Brain microvascular endothelial cell (primary cell): ENCODE data around the gene WWOX.

Experiments
- DNase-seq: peaks from one replicate; pipeline ENCODE4 v3.0.0-alpha.2; 2020
- H3K27ac ChIP-seq: fragments of 250-450 bp; sonication (Bioruptor Pico); 2 replicates; pipeline ENCODE4 v1.5.1; 2020; ENCODE audit warnings: mild to moderate bottlenecking, moderate library complexity
- H3K27me3 ChIP-seq: fragments of 250-450 bp; sonication (Bioruptor Pico); replicated peaks from 2 replicates; pipeline ENCODE4 v1.5.1; 2020; ENCODE audit warnings: mild to moderate bottlenecking
- H3K36me3 ChIP-seq: fragments of 250-450 bp; sonication (Bioruptor Pico); replicated peaks from 2 replicates; pipeline ENCODE4 v1.5.1; 2020; ENCODE audit warnings: mild to moderate bottlenecking
- H3K4me3 ChIP-seq: 2 replicates; pipeline ENCODE4 v1.5.1; 2011; ENCODE audit warnings: low read depth, mild to moderate bottlenecking, control low read depth, low read length, moderate library complexity
- in situ Hi-C: cut with HindIII; loops from 2 replicates; pipeline ENCODE4 v1.10.0; 2017; ENCODE audit warnings: low sequenced_read_pairs, low pct_ligation_motif_present
- TF ChIP-seq, protein P1 (sequence below): IDR thresholded peaks from 2 replicates; pipeline ENCODE4 v1.5.1; 2011; ENCODE audit warnings: low read depth, mild to moderate bottlenecking, moderate library complexity, low read length, control low read depth, inconsistent platforms; ENCODE audit errors: missing control alignments

WWOX gene

DNA sequence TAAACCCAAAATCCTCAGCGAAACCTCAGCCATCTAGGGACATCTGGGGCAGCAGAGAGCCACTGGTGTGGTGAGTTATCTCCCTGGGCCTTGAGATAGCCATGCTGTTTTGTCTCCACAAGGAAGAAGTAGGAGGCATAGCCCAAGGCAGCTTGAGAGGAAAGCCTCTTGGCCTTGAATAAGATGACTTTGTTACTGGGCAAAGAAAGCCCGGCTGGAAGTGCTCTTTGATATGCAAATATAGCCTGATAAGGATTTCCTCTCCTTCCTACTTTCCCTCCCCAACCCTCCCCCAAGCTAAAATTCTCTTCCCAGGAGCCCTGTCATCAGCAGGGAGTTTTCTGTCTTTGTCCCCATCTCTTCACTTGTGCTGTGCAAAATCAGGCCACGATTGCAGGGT, 806.7 kb downstream of the WWOX start:
- TF ChIP-seq, protein P1, sequence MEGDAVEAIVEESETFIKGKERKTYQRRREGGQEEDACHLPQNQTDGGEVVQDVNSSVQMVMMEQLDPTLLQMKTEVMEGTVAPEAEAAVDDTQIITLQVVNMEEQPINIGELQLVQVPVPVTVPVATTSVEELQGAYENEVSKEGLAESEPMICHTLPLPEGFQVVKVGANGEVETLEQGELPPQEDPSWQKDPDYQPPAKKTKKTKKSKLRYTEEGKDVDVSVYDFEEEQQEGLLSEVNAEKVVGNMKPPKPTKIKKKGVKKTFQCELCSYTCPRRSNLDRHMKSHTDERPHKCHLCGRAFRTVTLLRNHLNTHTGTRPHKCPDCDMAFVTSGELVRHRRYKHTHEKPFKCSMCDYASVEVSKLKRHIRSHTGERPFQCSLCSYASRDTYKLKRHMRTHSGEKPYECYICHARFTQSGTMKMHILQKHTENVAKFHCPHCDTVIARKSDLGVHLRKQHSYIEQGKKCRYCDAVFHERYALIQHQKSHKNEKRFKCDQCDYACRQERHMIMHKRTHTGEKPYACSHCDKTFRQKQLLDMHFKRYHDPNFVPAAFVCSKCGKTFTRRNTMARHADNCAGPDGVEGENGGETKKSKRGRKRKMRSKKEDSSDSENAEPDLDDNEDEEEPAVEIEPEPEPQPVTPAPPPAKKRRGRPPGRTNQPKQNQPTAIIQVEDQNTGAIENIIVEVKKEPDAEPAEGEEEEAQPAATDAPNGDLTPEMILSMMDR = no peak
- no peak for DNase-seq
- H3K36me3 ChIP-seq = no peaks in the 10 kb centered on the region
- H3K4me3 ChIP-seq = no peak overlapping the region
- in situ Hi-C loops = no loop called here
- H3K27ac ChIP-seq = no peak overlapping the region
- H3K27me3 ChIP-seq = no peaks in the 10 kb centered on the region

DNA sequence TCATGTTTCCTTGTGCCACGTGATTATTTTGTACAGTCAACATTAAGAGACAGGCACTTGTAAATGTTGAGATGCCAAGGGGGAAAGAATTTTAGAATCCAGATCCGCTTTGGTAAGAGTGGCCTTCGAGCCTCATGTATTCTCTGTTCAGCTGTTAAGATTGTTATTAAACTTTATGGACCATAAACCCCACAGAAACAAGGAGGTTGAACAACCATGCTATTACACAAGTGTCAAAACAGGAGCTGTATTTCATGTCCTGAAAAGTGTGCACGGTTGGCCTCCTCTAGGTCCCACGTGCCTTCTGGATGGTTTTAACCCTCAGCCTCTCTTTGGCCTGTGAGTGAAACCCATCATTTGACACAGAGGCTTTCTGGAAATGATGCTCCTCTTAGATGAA, 809.8 kb downstream of the WWOX start:
- no peak for DNase-seq
- TF ChIP-seq, protein P1 = no peak
- no peaks in the 10 kb centered on the region for H3K27me3 ChIP-seq
- H3K27ac ChIP-seq = no peak overlapping the region
- no peak overlapping the region for H3K4me3 ChIP-seq
- H3K36me3 ChIP-seq = no peaks in the 10 kb centered on the region
- in situ Hi-C loops = no loop called here

DNA sequence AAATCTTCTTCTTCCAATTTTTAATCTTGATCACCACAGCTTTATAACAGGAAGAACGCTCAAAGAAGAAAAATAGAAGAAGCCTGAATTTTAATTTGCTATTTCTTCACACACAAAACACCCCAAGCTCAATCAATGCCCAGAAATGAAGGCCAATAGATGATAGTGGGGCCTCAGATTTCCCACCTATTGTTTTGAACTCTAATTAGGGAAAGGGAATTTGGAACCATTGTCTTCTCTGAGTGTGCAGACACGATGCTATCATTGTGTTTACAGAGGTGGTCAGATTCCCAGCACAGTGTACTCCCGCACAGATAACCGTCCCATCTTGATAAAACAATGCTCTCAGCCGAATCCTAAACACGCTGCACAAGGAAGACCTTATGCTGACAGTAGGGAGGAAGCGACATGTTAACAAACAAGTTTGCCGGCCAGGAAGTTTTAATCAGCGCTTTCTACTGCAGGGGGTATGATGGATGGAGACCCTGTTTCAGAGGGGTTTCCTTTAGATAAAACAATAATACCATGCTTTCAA, 816.4 kb downstream of the WWOX start:
- Histone ChIP-seq H3K27me3 (no peaks in the 10 kb centered on the region), H3K27ac (no peak overlapping the region), H3K36me3 (no peaks in the 10 kb centered on the region), H3K4me3 (no peak overlapping the region)
- DNase-seq = no peak
- in situ Hi-C loops = no loop called here
- TF ChIP-seq, protein P1 = no peak

DNA sequence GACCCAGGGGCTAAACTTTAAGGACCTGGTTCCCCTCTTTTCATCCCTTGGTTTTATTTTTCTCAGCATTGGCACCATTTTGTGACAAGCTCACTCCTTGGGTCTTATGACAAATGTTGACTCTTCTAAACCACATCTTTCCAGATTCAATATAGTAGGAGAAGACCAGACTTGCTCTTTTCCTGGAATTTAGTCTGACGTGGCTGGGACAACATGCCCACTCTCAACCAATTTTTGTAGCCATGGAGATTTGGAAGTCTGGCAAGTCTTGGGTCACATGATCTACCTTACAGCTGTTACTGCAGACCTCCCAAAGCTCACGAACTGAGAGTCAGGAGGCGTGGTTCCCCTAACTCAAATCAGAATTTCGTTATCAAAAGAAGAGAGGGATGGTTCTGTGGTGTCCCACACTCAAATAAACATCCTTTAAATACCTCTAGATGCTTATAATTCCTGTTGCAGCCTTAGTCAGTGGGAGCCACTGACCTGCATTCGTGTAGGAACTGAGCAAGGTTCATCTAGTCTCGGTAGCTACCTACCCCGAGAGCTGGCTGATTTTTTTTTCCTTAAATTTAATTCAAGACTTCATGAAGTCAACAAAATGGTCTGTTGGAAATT, 817.6 kb downstream of the WWOX start:
- no peak overlapping the region for H3K27ac ChIP-seq
- DNase-seq = no peak
- H3K27me3 ChIP-seq = no peaks in the 10 kb centered on the region
- H3K4me3 ChIP-seq = no peak overlapping the region
- TF ChIP-seq, protein P1 = no peak
- no peaks in the 10 kb centered on the region for H3K36me3 ChIP-seq
- in situ Hi-C loops = no loop called here

DNA sequence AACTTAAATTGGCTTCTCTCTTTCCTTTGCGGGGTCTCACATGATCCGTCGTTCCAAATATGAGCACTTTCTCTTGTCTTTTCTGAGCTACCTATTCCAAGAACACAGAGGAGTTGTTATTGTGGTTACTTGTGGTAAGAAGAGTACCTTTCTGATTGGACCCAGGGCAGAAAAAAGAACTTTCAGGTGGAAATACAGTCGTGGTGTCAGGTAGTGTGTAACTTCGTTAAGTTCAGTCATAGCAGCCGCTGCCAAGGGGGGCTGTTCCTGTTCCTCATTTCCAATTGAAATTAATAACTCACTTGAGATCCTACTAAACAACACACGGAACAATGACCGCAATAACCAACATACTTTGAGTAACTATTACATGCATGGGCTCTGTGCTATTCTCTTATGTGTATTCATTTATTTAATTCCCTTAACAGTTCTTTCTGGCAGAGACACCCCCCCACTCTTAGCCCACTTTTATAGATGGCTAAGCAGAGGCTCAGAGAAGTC, 819.4 kb downstream of the WWOX start:
- H3K36me3 ChIP-seq = no peaks in the 10 kb centered on the region
- H3K27me3 ChIP-seq = no peaks in the 10 kb centered on the region
- no peak for DNase-seq
- TF ChIP-seq, protein P1 = no peak
- H3K27ac ChIP-seq = no peak overlapping the region
- no peak overlapping the region for H3K4me3 ChIP-seq
- in situ Hi-C loops = no loop called here

DNA sequence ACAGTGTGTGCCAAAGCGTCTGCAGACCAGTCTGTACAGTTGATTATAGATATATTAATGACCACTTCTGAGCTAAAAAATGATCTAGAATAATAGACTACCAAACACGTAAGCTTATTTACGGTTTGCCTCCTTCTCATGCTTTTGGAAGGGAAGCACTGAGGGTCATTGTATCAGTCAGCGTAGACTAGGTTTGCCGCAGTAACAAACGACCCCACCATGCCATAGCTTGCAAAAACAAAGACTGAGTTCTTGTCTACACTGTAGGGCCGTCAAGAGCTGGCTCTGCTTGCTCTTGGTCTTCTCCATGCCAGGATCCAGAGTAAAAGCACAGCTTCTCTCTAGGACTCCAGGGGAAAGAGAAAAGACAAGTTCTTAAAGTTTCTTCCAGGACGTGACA, 820.4 kb downstream of the WWOX start:
- in situ Hi-C loops = no loop called here
- Histone ChIP-seq H3K27me3 (no peaks in the 10 kb centered on the region), H3K4me3 (no peak overlapping the region), H3K27ac (no peak overlapping the region), H3K36me3 (no peaks in the 10 kb centered on the region)
- DNase-seq = no peak
- TF ChIP-seq, protein P1 = no peak
